Activated CD8-positive, alpha-beta T cell treated with anti-CD3 and anti-CD28 coated beads for 36 hours (primary cell): ENCODE data around the gene LGR4. TPM values are rescaled to one million over a fixed set of nuclear protein-coding genes. Genes with fewer than 3 reads are reported as not detected.

Experiments
- ATAC-seq: fragments of 200-7000 bp; cut with Tn5 transposase; one replicate; pipeline ENCODE4 v1.10.0; 2021; ENCODE audit warnings: mild to moderate bottlenecking, moderate library complexity
- CTCF ChIA-PET: fragments of 350-600 bp; sonication (Branson Sonifier 250); formaldehyde crosslinking; loops from one replicate; lab custom pipeline; 2021; ENCODE audit warnings: antibody characterized with exemption; lab: Charles Lee
- POLR2A ChIA-PET: fragments of 350-600 bp; sonication (Branson Sonifier 250); formaldehyde crosslinking; loops from one replicate; lab custom pipeline; 2021; ENCODE audit warnings: antibody characterized with exemption; lab: Charles Lee
- DNase-seq: peaks from one replicate; pipeline ENCODE4 v3.0.0-alpha.2; 2020
- H3K27ac Mint-ChIP-seq: one replicate; pipeline ENCODE4 v1.8.0; 2021; ENCODE audit warnings: mild to moderate bottlenecking, mixed read lengths
- H3K27me3 Mint-ChIP-seq: one replicate; pipeline ENCODE4 v1.8.0; 2021; ENCODE audit warnings: mixed read lengths
- H3K36me3 Mint-ChIP-seq: one replicate; pipeline ENCODE4 v1.8.0; 2021; ENCODE audit warnings: low read depth, mixed read lengths
- H3K4me1 Mint-ChIP-seq: one replicate; pipeline ENCODE4 v1.8.0; 2021; ENCODE audit warnings: low read depth, mixed read lengths
- H3K4me3 Mint-ChIP-seq: one replicate; pipeline ENCODE4 v1.8.0; 2021; ENCODE audit warnings: mild to moderate bottlenecking, moderate library complexity, mixed read lengths
- H3K9me3 Mint-ChIP-seq: one replicate; pipeline ENCODE4 v1.8.0; 2021; ENCODE audit warnings: mixed read lengths
- CTCF ChIP-seq: fragments of 200-600 bp; IDR thresholded peaks from one replicate; pipeline ENCODE4 v1.8.0; 2022; ENCODE audit warnings: antibody characterized with exemption, mild to moderate bottlenecking
- intact Hi-C: fragments of 100-400 bp; cut with micrococcal nuclease; formaldehyde crosslinking; loops from one replicate; pipeline ENCODE4 v1.10.0; 2022
- total RNA-seq, 2 experiments: library from RNA; stranded (reverse); gene quantifications; one replicate each; pipeline ENCODE4 v1.2.3, GENCODE V29; 2021

Gene LGR4
- total RNA-seq, 2 experiments from 2014 or later = 0.09 TPM; not detected in 1

- Mint-ChIP-seq H3K4me3 (no peak overlapping the region), H3K27ac (no peak overlapping the region), H3K27me3 (peaks cover 3% of the 10 kb centered on the region), H3K9me3 (no peaks in the 10 kb centered on the region), H3K36me3 (no peaks in the 10 kb centered on the region), H3K4me1 (no peaks in the 10 kb centered on the region)
- POLR2A ChIA-PET = no interaction called here
- intact Hi-C loops = no loop called here
- no peak for ATAC-seq
- CTCF ChIA-PET = no interaction called here
- DNase-seq = no peak
- TF ChIP-seq CTCF = no peak
Measured at GRCh38 chr11:27402450-27402849, 70.1 kb downstream of the LGR4 start.

DNA sequence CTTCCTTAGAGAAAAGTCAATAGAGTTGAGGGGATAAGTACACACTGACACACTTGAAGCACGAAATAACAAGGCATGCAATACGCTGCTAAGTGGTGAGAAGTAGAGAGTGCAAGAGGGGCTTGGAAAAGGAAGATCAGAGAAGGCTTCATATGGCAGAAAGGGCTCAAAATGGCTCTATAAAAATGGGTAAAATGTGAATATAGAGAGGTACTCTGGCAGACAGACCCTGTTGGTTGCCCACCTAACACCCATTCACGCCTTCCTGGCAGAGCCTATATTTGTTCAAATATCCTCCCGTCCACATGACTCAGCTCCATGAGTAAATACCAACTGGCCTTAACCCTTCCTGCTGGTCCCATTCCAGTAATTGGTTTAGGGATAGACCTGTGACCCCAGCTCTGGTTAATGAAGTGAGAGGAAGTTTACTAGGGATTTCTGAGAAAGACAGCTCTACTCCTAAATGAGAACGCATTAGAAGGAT lies 70.7 kb downstream of the LGR4 start:
- no peak for ATAC-seq
- Mint-ChIP-seq H3K27ac (no peak overlapping the region), H3K4me3 (no peak overlapping the region), H3K9me3 (no peaks in the 10 kb centered on the region), H3K4me1 (no peaks in the 10 kb centered on the region), H3K27me3 (peaks cover 3% of the 10 kb centered on the region), H3K36me3 (no peaks in the 10 kb centered on the region)
- CTCF ChIA-PET = no interaction called here
- no peak for TF ChIP-seq CTCF
- intact Hi-C loops = no loop called here
- POLR2A ChIA-PET = no interaction called here
- no peak for DNase-seq

GRCh38 chr11:27401280-27401832 lies 71.2 kb downstream of the LGR4 start:
- no peaks in the 10 kb centered on the region for H3K4me1 Mint-ChIP-seq
- peaks cover 3% of the 10 kb centered on the region for H3K27me3 Mint-ChIP-seq
- H3K4me3 Mint-ChIP-seq = no peak overlapping the region
- DNase-seq = no peak
- H3K9me3 Mint-ChIP-seq = no peaks in the 10 kb centered on the region
- no peak overlapping the region for H3K27ac Mint-ChIP-seq
- no peak for ATAC-seq
- ChIA-PET CTCF (no interaction called here), POLR2A (no interaction called here)
- no peaks in the 10 kb centered on the region for H3K36me3 Mint-ChIP-seq
- no peak for TF ChIP-seq CTCF
- intact Hi-C loops = no loop called here

- POLR2A ChIA-PET = no interaction called here
- CTCF ChIA-PET = no interaction called here
- ATAC-seq = no peak
- H3K27me3 Mint-ChIP-seq = peaks cover 3% of the 10 kb centered on the region
- no peaks in the 10 kb centered on the region for H3K36me3 Mint-ChIP-seq
- no peak for TF ChIP-seq CTCF
- no peak overlapping the region for H3K27ac Mint-ChIP-seq
- H3K9me3 Mint-ChIP-seq = no peaks in the 10 kb centered on the region
- no peak for DNase-seq
- intact Hi-C loops = no loop called here
- no peaks in the 10 kb centered on the region for H3K4me1 Mint-ChIP-seq
- H3K4me3 Mint-ChIP-seq = no peak overlapping the region
Measured at GRCh38 chr11:27398400-27398770, 74.2 kb downstream of the LGR4 start.

DNA sequence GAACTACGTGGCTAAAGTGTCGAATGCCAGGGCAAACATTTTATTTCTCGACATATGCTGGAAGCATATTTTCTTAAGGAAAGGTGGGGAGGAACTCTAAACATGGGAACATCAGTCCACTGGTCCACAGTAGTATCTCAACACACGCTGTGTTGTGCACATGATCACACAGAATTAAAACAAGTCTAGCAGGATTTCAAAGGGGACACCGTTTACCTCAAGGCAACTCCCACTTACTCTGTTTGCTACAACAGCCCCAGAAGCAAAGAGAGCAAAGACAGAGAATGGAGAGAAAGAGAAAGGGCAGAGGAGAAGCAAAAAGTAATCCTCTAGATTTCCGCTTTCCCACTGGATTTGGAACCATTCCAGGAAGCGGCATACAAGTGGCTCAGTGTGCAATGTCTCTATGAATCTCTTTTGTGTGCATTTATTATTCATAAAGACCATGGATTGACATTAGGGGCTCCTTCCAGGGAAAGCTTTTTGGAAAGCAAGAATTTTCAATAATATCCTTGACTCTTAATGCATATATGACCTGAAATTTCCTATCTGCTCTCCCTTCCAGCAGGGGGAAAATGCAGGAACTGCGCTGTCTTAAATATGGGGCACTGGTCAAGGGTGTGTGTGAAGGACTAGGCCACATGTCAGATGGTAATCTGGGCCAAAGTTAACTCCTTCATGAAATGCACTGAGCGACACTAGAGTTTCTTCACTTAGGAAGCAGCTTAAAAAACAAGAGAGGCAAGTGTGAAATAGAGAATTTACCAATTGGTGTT lies 74.8 kb downstream of the LGR4 start:
- Mint-ChIP-seq H3K27me3 (peaks cover 5% of the 10 kb centered on the region), H3K4me1 (no peaks in the 10 kb centered on the region), H3K27ac (no peak overlapping the region), H3K4me3 (no peak overlapping the region), H3K9me3 (no peaks in the 10 kb centered on the region), H3K36me3 (no peaks in the 10 kb centered on the region)
- no peak for DNase-seq
- TF ChIP-seq CTCF = no peak
- ChIA-PET POLR2A (no interaction called here), CTCF (no interaction called here)
- intact Hi-C loops = no loop called here
- ATAC-seq = no peak
